ENCODE measurements around the gene ENTPD3.

Gene ENTPD3

GRCh38 chr3:40387001-40387894 is at the start of gene ENTPD3:
TSS of gene ENTPD3 (plus strand) at chr3:40387184. CDS start at chr3:40388058, 874 bp downstream.
- peak; percentile 44 for DNase-seq

- no peak for DNase-seq
Observed at GRCh38 chr3:40339871-40340270, 47.1 kb upstream of the ENTPD3 start.

GRCh38 chr3:40340541-40341170 is 46.3 kb upstream of the ENTPD3 start:
- DNase-seq, result no peak

GRCh38 chr3:40341671-40342070 is 45.3 kb upstream of the ENTPD3 start:
- no peak for DNase-seq

- no peak for DNase-seq
Observed at GRCh38 chr3:40350529-40350928, 36.5 kb upstream of the ENTPD3 start.

GRCh38 chr3:40355410-40355809 is 31.6 kb upstream of the ENTPD3 start:
- DNase-seq, result no peak

GRCh38 chr3:40358454-40358853 is 28.5 kb upstream of the ENTPD3 start:
- no peak for DNase-seq

- no peak for DNase-seq
Observed at GRCh38 chr3:40363674-40364073, 23.3 kb upstream of the ENTPD3 start.

GRCh38 chr3:40366203-40367162 is 20.5 kb upstream of the ENTPD3 start:
- no peak for DNase-seq

GRCh38 chr3:40369716-40370115 is 17.3 kb upstream of the ENTPD3 start:
- DNase-seq, result no peak

- no peak for DNase-seq
Observed at GRCh38 chr3:40377822-40378221, 9.2 kb upstream of the ENTPD3 start.

- no peak for DNase-seq
Observed at GRCh38 chr3:40379674-40380306, 7.2 kb upstream of the ENTPD3 start.

- DNase-seq, result no peak
Observed at GRCh38 chr3:40381904-40382616, 4.9 kb upstream of the ENTPD3 start.

- no peak for DNase-seq
Observed at GRCh38 chr3:40382617-40382979, 4.4 kb upstream of the ENTPD3 start.

GRCh38 chr3:40386213-40386612 is 771 bp upstream of the ENTPD3 start:
- no peak for DNase-seq

GRCh38 chr3:40387895-40388254 is 891 bp downstream of the ENTPD3 start:
- DNase-seq, result no peak

- no peak for DNase-seq
Observed at GRCh38 chr3:40396406-40396805, 9.4 kb downstream of the ENTPD3 start.

- no peak for DNase-seq
Observed at GRCh38 chr3:40397129-40397528, 10.1 kb downstream of the ENTPD3 start.

- no peak for DNase-seq
Observed at GRCh38 chr3:40397912-40398311, 10.9 kb downstream of the ENTPD3 start.

GRCh38 chr3:40398346-40398745 is 11.4 kb downstream of the ENTPD3 start:
- DNase-seq, result no peak

- no peak for DNase-seq
Observed at GRCh38 chr3:40404591-40405198, 17.7 kb downstream of the ENTPD3 start.

GRCh38 chr3:40407007-40407406 is 20.0 kb downstream of the ENTPD3 start:
- no peak for DNase-seq

Measured in stimulated activated CD4-positive, alpha-beta T cell treated with anti-CD3 and anti-CD28 coated beads, Interleukin-1b, Interleukin-23, amount 100 ng/mL, for 48 hours (primary cell).